NCI-H2196 (cell line): Measurements from ENCODE around the gene SLC40A1.

Experiments used
- DNase-seq: peaks from one replicate; lab custom pipeline; 2025; ENCODE audit not compliant: unreplicated experiment; lab: John Stamatoyannopoulos, UW

Gene SLC40A1, protein sequence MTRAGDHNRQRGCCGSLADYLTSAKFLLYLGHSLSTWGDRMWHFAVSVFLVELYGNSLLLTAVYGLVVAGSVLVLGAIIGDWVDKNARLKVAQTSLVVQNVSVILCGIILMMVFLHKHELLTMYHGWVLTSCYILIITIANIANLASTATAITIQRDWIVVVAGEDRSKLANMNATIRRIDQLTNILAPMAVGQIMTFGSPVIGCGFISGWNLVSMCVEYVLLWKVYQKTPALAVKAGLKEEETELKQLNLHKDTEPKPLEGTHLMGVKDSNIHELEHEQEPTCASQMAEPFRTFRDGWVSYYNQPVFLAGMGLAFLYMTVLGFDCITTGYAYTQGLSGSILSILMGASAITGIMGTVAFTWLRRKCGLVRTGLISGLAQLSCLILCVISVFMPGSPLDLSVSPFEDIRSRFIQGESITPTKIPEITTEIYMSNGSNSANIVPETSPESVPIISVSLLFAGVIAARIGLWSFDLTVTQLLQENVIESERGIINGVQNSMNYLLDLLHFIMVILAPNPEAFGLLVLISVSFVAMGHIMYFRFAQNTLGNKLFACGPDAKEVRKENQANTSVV

DNA sequence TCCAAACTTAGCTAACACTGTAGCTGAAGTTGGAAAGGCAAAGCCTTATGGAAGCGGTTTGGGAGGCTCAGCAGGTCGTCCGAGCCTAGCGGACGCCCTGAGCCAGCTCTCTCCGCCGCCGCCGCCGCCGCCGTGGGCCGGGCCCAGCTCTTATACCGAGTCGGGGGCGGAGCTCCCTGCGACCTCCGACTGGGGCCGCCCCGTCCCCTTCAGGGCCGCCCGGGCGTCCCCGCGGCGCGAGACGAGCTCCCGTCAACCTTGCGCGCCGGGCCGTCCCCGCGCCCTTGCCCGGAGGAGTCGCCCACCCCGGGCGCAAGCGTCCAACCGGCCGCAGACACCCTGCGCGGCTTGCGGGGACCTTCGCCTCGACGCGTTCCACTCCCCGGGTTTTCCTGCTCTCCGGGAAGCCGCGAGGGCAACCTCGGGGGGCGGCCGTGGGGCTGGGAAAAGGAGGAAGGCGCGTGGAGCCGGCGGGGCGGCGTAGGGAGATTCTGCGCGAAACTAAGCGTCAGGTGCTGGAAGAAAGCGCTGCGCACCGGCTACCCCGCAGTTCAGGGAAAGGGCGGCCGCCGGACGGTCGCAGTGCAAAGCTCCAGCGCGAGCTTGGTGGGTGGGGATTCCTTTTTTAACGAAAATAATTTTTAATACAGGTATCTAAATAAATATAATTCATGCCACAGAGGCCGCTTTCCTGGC lies at the start of gene SLC40A1:
Gene SLC40A1 (minus strand): TSS at position 129 of the 696 bp plus-strand sequence. CDS start 326 bp downstream, outside the sequence.
- no peak for DNase-seq

- no peak for DNase-seq
Observed at GRCh38 chr2:189629531-189630453, 49.2 kb upstream of the SLC40A1 start.

DNA sequence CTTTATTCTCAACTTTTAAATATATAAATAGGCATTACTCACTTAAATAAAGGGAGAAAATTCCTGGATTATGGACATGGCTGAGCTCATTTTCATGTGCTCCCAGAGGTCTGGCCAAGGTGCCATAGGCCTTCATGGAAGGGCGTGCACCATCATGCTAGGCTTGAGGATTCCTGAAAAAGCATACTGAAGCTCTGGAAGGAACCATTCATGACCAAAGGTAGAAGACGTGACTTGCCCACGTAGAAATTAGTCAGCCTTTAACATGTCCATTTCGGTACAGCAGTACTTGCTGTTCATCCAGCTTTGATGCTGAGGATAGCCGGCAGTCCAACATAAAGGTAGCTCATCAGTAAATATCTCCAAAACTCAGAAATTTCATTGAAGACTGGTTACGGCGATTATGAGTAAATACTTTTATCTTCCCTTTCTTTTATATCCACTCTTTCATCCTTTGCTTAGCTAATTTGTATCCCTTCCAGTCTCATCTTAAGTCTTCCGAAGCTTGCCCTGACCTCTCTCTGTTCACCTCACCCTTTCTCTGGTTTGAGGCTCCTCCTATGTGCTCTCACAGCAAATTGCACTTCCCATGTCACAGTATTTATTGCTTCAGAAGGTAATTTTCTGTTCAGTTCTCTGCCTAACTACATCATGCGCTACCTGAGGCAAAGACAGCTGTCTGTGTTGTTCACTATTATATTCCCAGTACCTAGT lies 48.4 kb upstream of the SLC40A1 start:
- no peak for DNase-seq

DNA sequence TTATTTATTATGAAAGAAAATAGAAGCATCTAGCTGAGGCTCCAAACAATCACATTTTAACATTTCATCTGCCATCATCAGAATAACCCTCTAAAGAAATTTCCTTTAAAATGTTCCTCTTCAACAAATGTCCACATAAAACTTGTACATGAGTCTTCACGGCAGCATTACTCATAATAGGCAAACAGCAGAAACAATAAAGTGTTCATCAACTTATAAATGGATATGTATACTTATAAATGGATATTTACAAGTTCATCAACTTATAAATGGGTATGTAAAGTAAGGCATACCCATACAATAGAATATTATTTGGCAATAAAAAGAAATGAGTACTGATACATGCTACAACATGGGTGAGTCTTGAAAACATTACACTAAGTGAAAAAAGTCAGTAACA lies 47.2 kb upstream of the SLC40A1 start:
- no peak for DNase-seq

DNA sequence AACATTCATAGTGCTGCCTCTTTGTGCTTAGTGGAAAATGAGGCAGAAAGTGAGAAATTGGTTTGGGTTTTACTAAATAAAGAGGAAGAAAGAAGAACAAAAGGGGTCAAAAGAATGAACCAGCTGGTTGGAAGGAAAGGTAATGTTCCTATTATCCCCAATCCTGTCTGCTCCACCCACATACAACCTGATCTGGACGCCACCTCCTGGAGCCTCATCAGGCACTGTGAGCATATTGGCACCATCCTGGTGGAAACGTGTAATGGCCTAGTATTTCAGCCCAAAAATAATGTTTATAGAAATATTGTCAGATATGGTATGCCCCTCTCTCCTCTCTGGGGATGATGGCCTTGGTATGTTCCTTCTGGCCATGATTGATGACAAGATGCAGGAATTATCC lies 45.0 kb upstream of the SLC40A1 start:
- DNase-seq: no peak

DNA sequence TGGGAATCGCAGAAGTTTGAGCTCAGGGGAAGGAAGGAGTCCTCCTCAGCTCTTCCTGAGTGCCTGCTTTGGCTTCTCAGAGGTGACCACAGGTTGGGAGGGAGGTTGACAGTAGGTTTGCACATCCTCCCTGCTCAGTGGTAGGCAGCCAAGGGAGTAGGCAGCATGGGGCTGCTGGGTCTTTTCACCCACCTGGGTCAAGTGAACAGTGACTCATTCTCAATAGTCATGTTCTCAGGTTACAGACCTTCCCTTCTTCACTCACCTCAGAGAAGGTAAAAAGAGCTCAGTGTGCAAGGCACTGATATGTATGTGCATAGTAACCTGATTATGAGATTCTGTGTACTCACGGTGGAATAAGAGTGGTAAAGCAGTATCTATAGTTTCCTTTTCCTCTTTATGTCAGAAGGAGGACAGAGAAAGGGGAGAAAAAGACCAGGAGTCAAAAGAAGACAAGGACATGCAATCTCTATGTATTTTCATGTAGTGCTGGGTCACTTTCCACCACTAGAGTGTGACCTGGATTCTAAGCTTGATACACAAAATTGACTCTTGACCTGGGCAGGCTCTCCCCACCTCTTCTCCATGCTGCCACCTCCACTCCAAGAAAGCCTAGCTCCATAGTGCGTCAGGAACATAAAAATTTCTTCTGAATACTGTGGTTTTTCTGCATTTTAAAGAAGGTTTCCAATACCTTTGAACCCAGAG lies 44.2 kb upstream of the SLC40A1 start:
- no peak for DNase-seq

DNA sequence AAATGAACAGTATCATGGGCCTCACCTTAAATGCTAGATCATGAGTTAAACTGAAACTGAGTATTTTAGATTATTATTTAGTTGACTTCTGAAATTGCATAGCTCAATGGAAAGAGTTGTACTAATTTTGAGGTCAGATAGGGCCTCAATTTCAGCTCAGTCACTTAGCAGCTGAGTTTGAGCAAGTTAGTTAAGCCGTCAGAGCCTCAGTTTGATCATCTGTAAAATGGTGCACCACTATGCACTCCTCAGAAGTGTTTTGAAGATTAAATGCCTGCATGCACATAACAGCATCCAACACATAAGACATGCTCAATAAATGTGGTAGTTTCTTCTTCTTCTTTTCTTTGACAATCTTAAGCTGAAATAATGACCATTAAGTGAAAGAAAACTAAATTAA lies 42.5 kb upstream of the SLC40A1 start:
- DNase-seq: no peak

DNA sequence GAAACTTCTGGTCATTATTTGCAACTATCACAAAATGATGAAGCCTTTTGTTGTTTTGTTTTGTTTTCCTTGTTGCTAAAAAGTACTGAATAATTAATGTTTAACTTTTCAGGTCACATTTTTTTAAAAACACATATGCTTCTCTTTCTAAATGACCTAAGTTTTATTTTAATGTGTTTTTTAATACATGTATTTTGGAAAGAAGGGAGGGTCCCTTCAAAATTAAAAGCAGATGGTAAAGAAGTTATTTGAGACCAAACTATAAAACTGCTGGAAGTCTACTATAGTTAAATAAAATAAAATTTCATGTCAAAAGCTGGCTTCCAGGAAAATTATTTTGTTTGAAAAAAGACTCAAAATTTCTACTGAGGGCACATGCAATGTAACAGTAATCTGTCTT lies 41.2 kb upstream of the SLC40A1 start:
- no peak for DNase-seq

- no peak for DNase-seq
Observed at GRCh38 chr2:189618197-189618596, 37.6 kb upstream of the SLC40A1 start.

GRCh38 chr2:189614585-189614984 lies 34.0 kb upstream of the SLC40A1 start:
- no peak for DNase-seq

GRCh38 chr2:189613650-189614420 lies 33.2 kb upstream of the SLC40A1 start:
- DNase-seq: no peak

- no peak for DNase-seq
Observed at GRCh38 chr2:189613077-189613636, 32.6 kb upstream of the SLC40A1 start.

DNA sequence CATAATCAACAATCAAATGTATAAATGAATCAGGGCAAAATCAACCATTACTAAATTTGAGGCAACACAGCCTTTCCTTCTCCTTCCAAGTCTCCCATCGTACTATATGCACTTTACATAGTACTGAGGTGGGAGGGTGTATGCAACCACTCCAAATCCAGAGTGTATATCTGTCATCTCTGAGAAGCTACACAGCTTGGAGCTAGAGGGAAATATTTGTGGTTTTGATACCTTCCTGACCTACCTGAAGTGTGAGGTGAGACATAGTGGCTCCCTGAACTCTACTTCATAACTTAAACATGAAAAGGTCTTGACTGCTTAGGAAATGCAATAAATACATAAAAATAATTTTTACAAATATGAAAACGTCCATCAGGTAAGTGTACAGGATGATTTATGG lies 30.1 kb upstream of the SLC40A1 start:
- no peak for DNase-seq

- no peak for DNase-seq
Observed at GRCh38 chr2:189609853-189610252, 29.3 kb upstream of the SLC40A1 start.

GRCh38 chr2:189609423-189609816 lies 28.8 kb upstream of the SLC40A1 start:
- no peak for DNase-seq

DNA sequence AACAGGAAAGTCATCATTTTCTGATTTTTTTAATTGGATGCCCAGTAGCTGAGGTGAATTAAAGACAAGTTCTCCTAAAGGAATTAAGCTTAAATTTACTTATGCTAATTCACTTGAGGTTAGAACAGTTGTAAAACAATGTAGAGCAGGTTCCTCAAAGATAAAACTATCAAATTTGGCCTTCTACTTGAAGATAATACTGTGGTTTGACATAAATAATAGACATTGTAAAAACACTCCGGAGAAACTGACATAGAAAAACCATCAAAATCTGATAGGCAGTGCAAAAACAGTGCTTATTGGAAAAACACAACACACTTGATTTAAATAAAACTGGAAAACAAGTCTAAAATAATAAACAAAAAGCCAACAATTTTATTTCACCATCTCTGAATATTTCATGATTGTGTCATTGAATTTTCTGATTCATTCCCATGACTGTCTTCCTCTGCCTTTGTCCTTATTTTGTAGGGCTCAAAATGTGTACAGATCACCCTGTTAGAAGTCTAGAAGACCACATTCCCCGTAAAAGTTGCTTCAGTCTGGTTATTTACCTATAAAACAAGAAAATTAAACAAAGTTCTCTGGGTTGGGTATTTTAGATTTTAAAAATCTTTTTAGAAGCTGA lies 28.3 kb upstream of the SLC40A1 start:
- no peak for DNase-seq

DNA sequence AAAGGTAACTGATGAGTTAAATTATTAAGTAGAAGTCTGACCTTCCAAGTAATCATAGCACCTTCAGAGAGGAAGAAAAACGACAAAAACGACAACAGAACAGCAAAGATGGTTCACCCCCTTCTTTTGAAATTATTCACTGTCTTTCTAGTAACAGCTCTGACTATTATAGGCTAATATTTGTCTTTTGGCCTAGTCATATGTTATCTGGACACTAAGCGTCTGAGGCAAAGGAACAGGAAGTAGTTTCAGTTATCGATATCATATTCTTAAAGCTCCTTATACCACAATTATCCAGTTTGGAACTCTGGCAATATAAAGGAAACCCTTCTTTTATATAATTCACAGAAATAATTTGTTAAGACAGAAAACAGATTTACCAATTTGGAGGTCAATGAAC lies 27.6 kb upstream of the SLC40A1 start:
- DNase-seq: no peak

GRCh38 chr2:189602233-189602632 lies 21.6 kb upstream of the SLC40A1 start:
- no peak for DNase-seq
